B cell (primary cell): ENCODE measurements around the gene TBC1D4. TPM values are rescaled to one million over a fixed set of nuclear protein-coding genes. Genes with fewer than 3 reads are reported as not detected.

Source experiments
- ATAC-seq: fragments of 200-7000 bp; cut with Tn5 transposase; one replicate; pipeline ENCODE4 v1.10.0; 2021; ENCODE audit warnings: low read depth, mild to moderate bottlenecking, moderate number of reproducible peaks, moderate library complexity
- CTCF ChIA-PET: fragments of 350-600 bp; sonication (Branson Sonifier 250); formaldehyde crosslinking; loops from one replicate; lab custom pipeline; 2021; ENCODE audit warnings: antibody characterized with exemption, inconsistent platforms; lab: Charles Lee
- POLR2A ChIA-PET: fragments of 350-600 bp; sonication (Branson Sonifier 250); formaldehyde crosslinking; loops from one replicate; lab custom pipeline; 2021; ENCODE audit warnings: antibody characterized with exemption; lab: Charles Lee
- DNase-seq: peaks from one replicate; pipeline ENCODE4 v3.0.0; 2013
- H2AFZ ChIP-seq: 2 replicates; pipeline ENCODE4 v1.6.1; 2012; ENCODE audit warnings: mild to moderate bottlenecking, low read depth, low read length; ENCODE audit not compliant: insufficient read depth, poor library complexity, severe bottlenecking
- H3K27ac ChIP-seq, 2 donors: 1 replicate in 1 of 2; 2 replicates in 1 of 2; pipeline ENCODE4 v1.5.1; 2012 to 2013; ENCODE audit warnings: low read length in 2 of 2, mild to moderate bottlenecking in 2 of 2, moderate library complexity in 1 of 2
- H3K27me3 ChIP-seq, 4 experiments: fragments of 200-600 bp in 1 of 4; sonication (generic) in 1 of 4; replicated peaks in 1 of 4; 1 replicate in 2 of 4; 2 replicates in 2 of 4; pipeline versions ENCODE4 v1.6.1 to v1.7.0; 2013 to 2016; ENCODE audit warnings: low read length in 3 of 4, mild to moderate bottlenecking in 2 of 4, mixed read lengths in 1 of 4, moderate library complexity in 1 of 4; ENCODE audit not compliant: insufficient read depth in 4 of 4, control insufficient read depth in 3 of 4; ENCODE audit errors: control extremely low read depth in 1 of 4
- H3K36me3 ChIP-seq, 2 experiments: replicated peaks in 1 of 2; 1 replicate in 1 of 2; 2 replicates in 1 of 2; pipeline versions ENCODE4 v1.6.1 to v1.7.1; 2013; ENCODE audit warnings: low read length in 1 of 2; ENCODE audit not compliant: insufficient read depth in 2 of 2, control insufficient read depth in 1 of 2; ENCODE audit errors: control extremely low read depth in 1 of 2, extremely low read depth in 1 of 2
- H3K4me1 ChIP-seq, 2 donors: fragments of 200-600 bp in 1 of 2; sonication (generic) in 1 of 2; 1 replicate in 1 of 2; 2 replicates in 1 of 2; pipeline versions ENCODE4 v1.5.1 to v1.6.1; 2013 to 2017; ENCODE audit warnings: low read length in 2 of 2; ENCODE audit not compliant: control insufficient read depth in 2 of 2, insufficient read depth in 2 of 2
- H3K4me2 ChIP-seq: replicated peaks from 2 replicates; pipeline ENCODE3; 2012; ENCODE audit warnings: mild to moderate bottlenecking, low read depth, low read length; ENCODE audit not compliant: poor library complexity, severe bottlenecking
- H3K4me3 ChIP-seq, 5 experiments: fragments of 200-600 bp in 1 of 5; sonication (generic) in 1 of 5; 1 replicate in 3 of 5; 2 replicates in 2 of 5; pipeline versions ENCODE4 v1.5.1 to v1.7.0; 2011 to 2016; ENCODE audit warnings: low read length in 4 of 5, mild to moderate bottlenecking in 4 of 5, low read depth in 2 of 5, control low read depth in 1 of 5, moderate library complexity in 1 of 5; ENCODE audit not compliant: insufficient read depth in 1 of 5; ENCODE audit errors: control extremely low read depth in 1 of 5, extremely low read depth in 1 of 5
- H3K79me2 ChIP-seq: fragments of 200-600 bp; sonication (generic); one replicate; pipeline ENCODE4 v1.6.0; 2016; ENCODE audit warnings: low read length; ENCODE audit not compliant: control insufficient read depth, insufficient read depth
- H3K9ac ChIP-seq: fragments of 200-600 bp; sonication (generic); 2 replicates; pipeline ENCODE4 v1.6.1; 2017; ENCODE audit warnings: mild to moderate bottlenecking, low read length, moderate library complexity
- H3K9me3 ChIP-seq, 3 donors: one replicate each; pipeline versions ENCODE4 v1.6.1 to v1.7.1; 2013; ENCODE audit warnings: low read length in 2 of 3; ENCODE audit not compliant: control insufficient read depth in 2 of 3, insufficient read depth in 1 of 3; ENCODE audit errors: control extremely low read depth in 1 of 3
- H4K20me1 ChIP-seq: 2 replicates; pipeline ENCODE4 v1.6.0; 2012; ENCODE audit warnings: mild to moderate bottlenecking, low read length; ENCODE audit not compliant: insufficient read depth, control insufficient read depth, poor library complexity, severe bottlenecking
- H3K27ac Mint-ChIP-seq: one replicate; pipeline ENCODE4 v1.8.0; 2021; ENCODE audit warnings: mixed read lengths
- H3K27me3 Mint-ChIP-seq: one replicate; pipeline ENCODE4 v1.8.0; 2021; ENCODE audit warnings: mixed read lengths
- H3K4me1 Mint-ChIP-seq: one replicate; pipeline ENCODE4 v1.8.0; 2021; ENCODE audit warnings: mixed read lengths
- H3K4me3 Mint-ChIP-seq: one replicate; pipeline ENCODE4 v1.8.0; 2021; ENCODE audit warnings: mixed read lengths
- H3K9me3 Mint-ChIP-seq: one replicate; pipeline ENCODE4 v1.8.0; 2022; ENCODE audit warnings: mixed read lengths; ENCODE audit not compliant: insufficient read depth
- EZH2 ChIP-seq: IDR thresholded peaks from 2 replicates; pipeline ENCODE4 v1.6.1; 2012; ENCODE audit warnings: borderline replicate concordance, low read depth, mild to moderate bottlenecking, moderate library complexity, low read length; ENCODE audit not compliant: insufficient read depth, poor library complexity, severe bottlenecking
- WGBS: methylation state at CpG from one replicate; pipeline ENCODE4 v1.1.5; 2013; ENCODE audit warnings: missing lambda C conversion rate; ENCODE audit not compliant: insufficient coverage; 5-methylcytosine and 5-hydroxymethylcytosine counted together
- intact Hi-C: fragments of 100-400 bp; cut with micrococcal nuclease; formaldehyde crosslinking; loops from one replicate; pipeline ENCODE4 v1.10.0; 2022
- polyA plus RNA-seq: library from polyadenylated mRNA; depleted of rRNA; stranded (reverse); fragments of >200 nt; gene quantifications from 2 replicates; pipeline ENCODE4 v1.2.3, GENCODE V29; 2012
- total RNA-seq, 2 donors: library from RNA; stranded (reverse); fragments of 120-200 nt in 1 of 2; gene quantifications; 1 replicate in 1 of 2; 2 replicates in 1 of 2; pipeline versions ENCODE4 v1.2.3 to v1.2.4, GENCODE V29; 2013 to 2022
- TF ChIP-seq, protein P1 (sequence below): fragments of 200-600 bp; IDR thresholded peaks from one replicate; pipeline ENCODE4 v1.8.0; 2022; ENCODE audit warnings: antibody characterized with exemption, mild to moderate bottlenecking

TBC1D4 gene
- total and polyA plus RNA-seq, 2 donors (not counting 1 experiment from before 2014, with no cell fraction given), result 1.6 to 3.5 TPM

DNA sequence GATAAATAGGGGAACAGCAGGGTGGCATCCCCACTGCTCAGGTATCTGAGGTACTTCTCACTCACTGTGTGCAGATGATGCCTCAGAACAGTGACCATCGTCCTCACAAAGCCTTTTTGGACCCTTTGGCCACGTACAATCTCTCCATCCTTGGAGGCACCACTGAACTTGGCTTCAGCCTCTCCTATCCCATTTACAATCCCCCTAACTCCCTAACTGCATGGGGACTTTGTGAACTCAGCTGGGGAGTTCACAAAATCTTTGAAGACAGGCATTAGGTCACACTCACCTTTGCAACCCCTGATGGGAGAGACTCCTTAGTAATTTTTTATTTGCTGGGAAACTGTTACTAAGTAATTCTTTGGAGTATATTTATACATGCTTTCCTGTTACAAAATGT is 60.8 kb downstream of the TBC1D4 start:
- TF ChIP-seq, protein P1, sequence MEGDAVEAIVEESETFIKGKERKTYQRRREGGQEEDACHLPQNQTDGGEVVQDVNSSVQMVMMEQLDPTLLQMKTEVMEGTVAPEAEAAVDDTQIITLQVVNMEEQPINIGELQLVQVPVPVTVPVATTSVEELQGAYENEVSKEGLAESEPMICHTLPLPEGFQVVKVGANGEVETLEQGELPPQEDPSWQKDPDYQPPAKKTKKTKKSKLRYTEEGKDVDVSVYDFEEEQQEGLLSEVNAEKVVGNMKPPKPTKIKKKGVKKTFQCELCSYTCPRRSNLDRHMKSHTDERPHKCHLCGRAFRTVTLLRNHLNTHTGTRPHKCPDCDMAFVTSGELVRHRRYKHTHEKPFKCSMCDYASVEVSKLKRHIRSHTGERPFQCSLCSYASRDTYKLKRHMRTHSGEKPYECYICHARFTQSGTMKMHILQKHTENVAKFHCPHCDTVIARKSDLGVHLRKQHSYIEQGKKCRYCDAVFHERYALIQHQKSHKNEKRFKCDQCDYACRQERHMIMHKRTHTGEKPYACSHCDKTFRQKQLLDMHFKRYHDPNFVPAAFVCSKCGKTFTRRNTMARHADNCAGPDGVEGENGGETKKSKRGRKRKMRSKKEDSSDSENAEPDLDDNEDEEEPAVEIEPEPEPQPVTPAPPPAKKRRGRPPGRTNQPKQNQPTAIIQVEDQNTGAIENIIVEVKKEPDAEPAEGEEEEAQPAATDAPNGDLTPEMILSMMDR, result no peak
- no peak for TF ChIP-seq EZH2
- Histone ChIP-seq H3K4me1 (peaks cover 0 to 9% of the 10 kb centered on the region in 2 donors), H3K9ac (no peak overlapping the region), H3K4me3 (no peak overlapping the region), H3K4me2 (no peak overlapping the region), H3K27ac (no peak overlapping the region), H3K36me3 (no peaks in the 10 kb centered on the region), H3K9me3 (no peaks in the 10 kb centered on the region), H3K79me2 (no peaks in the 10 kb centered on the region), H2AFZ (no peak overlapping the region), H3K27me3 (peaks cover 0 to 10% (median 0%) of the 10 kb centered on the region in 4 experiments), H4K20me1 (no peaks in the 10 kb centered on the region)
- ATAC-seq (no peak), DNase-seq (no peak)
- H3K27ac Mint-ChIP-seq, result no peak overlapping the region
- ChIA-PET CTCF (no interaction called here), POLR2A (no interaction called here)
- intact Hi-C loops, result no loop called here
- H3K4me1 Mint-ChIP-seq, result peaks cover 14% of the 10 kb centered on the region
- WGBS, result 100% methylated on average over 2 of the region's 2 CpGs
- H3K27me3 Mint-ChIP-seq, result peaks cover 30% of the 10 kb centered on the region
- no peaks in the 10 kb centered on the region for H3K9me3 Mint-ChIP-seq
- no peak overlapping the region for H3K4me3 Mint-ChIP-seq

DNA sequence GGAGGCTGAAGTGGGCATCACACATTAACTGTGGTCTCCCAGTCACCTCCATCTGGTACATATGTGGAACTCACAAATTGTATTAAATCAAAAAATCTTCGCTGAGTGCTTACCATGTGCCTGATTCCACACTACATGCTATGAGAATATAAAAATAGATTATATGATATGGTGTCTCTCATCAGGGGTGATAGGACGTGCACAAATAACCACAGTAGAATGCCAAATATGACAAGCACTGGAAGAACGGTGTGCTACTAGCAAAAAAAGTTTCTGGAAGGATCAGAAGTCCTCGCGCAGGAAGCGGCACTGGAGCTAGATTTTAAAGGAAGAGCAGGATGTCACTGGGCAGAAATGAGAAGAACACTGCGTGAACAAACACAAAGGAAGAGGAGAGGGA is 62.3 kb downstream of the TBC1D4 start:
- 98% methylated on average over 5 of the region's 7 CpGs for WGBS
- Mint-ChIP-seq H3K4me1 (peaks cover 4% of the 10 kb centered on the region), H3K9me3 (no peaks in the 10 kb centered on the region), H3K4me3 (no peak overlapping the region), H3K27me3 (peaks cover 27% of the 10 kb centered on the region), H3K27ac (no peak overlapping the region)
- Histone ChIP-seq H3K9me3 (no peaks in the 10 kb centered on the region), H3K36me3 (no peaks in the 10 kb centered on the region), H3K9ac (no peak overlapping the region), H2AFZ (no peak overlapping the region), H3K27ac (no peak overlapping the region), H3K79me2 (no peaks in the 10 kb centered on the region), H3K4me2 (no peak overlapping the region), H3K27me3 (peaks cover 0 to 10% (median 0%) of the 10 kb centered on the region in 4 experiments), H3K4me3 (no peak overlapping the region), H3K4me1 (peaks cover 0 to under 1% of the 10 kb centered on the region in 2 donors), H4K20me1 (no peaks in the 10 kb centered on the region)
- no peak for ATAC-seq
- TF ChIP-seq, protein P1, result no peak
- no peak for TF ChIP-seq EZH2
- POLR2A ChIA-PET, result no interaction called here
- CTCF ChIA-PET, result no interaction called here
- no peak for DNase-seq
- intact Hi-C loops, result no loop called here
